GM18870 (cell line): ENCODE results near the gene CA4.
"Not testable (repeated sequence)": the region's sequence is repeated elsewhere in the genome, so short reads cannot be mapped to it uniquely, and the experiment has no call there.

Source experiments
- ATAC-seq: cut with Tn5 transposase; IDR thresholded peaks from one replicate; pipeline ENCODE4 v1.9.1; 2021; ENCODE audit warnings: moderate library complexity; ENCODE audit not compliant: unreplicated experiment

Gene CA4

DNA sequence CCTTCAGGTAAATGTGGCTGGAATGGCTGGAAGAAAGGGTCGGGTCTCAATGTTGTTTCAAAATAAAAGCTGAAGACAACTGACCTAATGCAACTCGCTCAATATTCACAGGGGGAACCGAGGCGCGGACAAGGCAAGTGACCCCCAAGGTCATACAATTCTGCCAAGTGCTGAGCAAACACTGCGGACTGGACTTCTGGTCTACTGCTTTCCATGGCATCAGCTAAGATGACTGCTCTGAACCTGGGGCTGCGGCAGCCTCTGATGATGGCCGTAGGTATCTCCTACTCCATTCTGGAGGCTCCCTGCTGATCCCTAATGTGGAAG is 21.9 kb downstream of the CA4 start:
- no peak for ATAC-seq

- no peak for ATAC-seq
Measured at GRCh38 chr17:60173304-60173819, 23.6 kb downstream of the CA4 start.

DNA sequence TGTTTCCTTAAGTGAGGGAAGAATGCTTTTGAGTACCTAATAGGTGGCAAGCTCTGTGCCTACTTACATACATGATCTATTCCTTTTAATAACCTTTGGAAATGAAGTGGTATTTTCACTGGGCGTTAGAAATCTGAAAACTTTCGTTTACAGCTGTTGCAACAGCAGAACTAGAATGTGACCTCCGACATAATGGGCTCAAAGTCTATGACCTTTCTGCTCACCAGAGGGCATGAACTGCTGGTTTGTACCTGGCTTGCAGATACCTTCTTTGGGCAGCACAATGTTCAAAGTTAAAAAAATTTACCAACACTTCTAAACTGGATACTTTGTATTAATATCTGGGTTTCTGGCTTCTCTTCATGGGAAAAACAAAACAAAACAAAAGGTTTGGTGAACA is 24.3 kb downstream of the CA4 start:
- no peak for ATAC-seq

GRCh38 chr17:60174767-60175166 is 25.0 kb downstream of the CA4 start:
- ATAC-seq = not testable (repeated sequence)

DNA sequence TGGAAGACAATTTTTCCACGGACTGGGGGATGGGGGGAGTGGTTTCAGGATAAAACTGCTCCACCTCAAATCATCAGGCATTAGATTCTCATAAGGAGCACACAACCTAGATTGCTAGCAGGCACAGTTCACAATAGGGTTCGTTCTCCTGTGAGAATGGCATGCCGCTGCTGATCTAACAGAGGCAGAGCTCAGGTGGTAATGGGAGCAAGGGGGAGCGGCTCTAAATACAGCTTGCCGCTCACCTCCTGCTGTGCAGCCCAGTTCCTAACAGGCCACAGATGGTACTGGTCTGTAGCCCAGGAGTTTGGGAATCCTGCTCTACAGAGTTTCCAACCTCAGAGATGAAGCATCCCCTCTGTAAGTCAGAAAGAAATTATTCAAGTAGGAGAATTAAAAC is 27.0 kb downstream of the CA4 start:
- not testable (repeated sequence) for ATAC-seq

DNA sequence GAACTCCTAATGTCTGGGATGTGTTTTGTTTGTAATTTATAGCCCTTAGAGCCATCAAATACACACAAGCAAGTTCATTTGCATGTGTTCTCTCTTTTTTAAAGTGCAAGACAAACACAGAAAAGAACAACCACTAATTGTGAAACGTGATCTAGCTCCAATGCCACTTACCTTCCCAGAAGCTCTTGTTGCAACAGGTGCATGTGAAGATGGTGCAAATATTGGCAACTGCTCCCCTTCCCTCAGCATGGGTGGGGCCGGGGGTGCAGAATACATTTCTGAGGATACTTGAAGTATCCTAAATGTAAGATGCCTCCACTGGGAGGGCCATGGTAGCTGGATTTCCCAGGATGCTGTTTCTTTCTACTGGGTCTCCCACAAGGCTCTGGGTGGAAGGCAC is 28.4 kb downstream of the CA4 start:
- ATAC-seq = not testable (repeated sequence)

GRCh38 chr17:60180380-60180779 is 30.6 kb downstream of the CA4 start:
- ATAC-seq = not testable (repeated sequence)

- not testable (repeated sequence) for ATAC-seq
Measured at GRCh38 chr17:60186372-60186771, 36.6 kb downstream of the CA4 start.

DNA sequence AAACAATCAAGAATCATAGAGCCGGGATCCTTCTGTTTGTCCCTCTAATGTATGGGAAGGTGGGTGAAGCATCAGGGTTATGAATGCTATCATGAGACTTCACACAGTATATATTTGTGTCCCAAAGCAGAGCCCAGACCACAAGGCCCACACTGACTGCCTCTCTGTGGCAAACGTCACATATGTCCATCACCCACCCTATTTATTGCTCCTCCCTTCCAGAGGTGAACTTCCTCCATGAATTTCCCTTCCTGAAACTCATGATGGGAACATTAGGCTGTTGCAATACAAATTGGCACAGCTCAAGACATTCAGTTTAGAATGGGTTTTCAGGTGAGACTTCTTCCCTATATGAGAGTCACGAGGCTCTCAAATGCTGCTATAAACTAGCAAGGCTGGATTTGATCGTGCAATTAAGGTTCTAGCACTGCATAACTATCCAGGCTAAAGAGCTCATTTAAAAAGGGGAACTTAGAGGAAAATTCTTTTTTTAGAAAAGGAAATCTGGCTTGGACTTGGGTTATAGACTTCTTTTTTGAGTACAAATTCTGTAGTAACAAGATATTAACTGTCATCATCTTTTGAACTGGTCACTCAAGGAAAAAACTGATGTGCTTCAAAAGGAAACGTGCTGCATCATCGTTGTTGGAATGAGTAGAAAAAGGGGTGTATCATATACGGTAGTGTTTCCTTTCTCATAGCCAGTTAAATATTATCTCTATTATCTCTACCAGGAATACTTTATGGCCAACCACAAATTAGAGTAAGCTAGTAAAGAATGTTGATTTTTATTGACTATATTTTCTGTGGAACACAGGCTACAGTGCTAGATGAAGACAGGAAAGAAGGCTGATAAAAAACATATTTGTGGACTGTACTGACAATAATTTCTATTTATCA is 37.3 kb downstream of the CA4 start:
- not testable (repeated sequence) for ATAC-seq

- ATAC-seq = no peak
Measured at GRCh38 chr17:60188759-60189158, 39.0 kb downstream of the CA4 start.

DNA sequence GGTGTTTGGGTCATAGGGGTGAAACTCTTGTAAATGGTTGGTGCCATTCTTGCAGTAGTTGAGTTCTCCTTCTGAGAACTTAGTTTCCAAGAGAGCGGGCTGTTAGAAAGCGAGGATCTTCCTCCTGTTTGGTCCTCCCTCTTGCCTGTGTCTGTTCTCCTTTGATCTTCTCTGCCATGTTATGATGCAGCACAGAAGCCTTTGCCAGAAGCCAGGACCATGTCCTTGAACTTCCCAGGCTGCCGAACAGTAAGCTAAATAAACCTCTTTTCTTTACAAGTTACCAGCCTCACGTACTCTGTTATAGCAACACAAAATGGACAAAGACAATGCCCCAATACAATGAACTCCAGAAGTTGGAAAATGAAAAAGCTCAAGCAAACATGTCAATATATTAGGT is 40.3 kb downstream of the CA4 start:
- ATAC-seq = not testable (repeated sequence)

DNA sequence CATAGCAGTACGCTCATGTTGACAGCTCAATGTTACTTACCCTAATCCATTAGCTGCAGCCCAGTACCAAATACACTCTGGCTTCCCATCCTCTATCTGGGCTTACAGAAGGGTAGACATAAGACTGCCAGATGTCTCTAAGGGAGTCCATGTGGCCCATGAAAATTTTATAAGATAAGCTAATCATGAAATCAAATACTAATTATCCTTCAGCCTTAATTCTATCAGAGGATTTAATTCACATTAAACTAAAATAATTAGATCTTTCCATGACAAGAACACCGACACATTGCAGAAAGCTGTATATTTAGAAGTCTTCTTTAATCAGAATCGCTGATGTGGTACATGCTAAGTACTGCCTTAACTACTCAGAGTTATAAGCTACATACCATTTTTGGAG is 43.3 kb downstream of the CA4 start:
- not testable (repeated sequence) for ATAC-seq

GRCh38 chr17:60193482-60193881 is 43.7 kb downstream of the CA4 start:
- ATAC-seq = no peak

DNA sequence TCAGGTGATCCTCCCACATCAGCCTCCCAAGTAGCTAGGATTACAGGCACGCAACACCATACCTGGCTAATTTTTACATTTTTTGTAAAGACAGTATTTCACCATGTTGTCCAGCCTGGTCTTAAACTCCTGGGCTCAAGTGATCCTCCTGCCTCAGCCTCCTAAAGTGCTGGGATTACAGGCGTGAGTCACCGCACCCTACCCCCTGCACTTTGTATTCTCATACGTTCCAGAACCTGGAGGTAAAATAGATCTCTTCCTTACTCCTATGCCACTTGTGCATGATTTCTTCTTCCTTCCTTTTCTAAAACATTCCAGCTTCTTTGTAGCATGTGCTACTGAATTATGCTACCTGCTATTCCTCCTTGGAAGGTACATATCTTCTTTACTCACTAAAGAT is 44.4 kb downstream of the CA4 start:
- ATAC-seq = not testable (repeated sequence)

- ATAC-seq = not testable (repeated sequence)
Measured at GRCh38 chr17:60198630-60199029, 48.9 kb downstream of the CA4 start.

GRCh38 chr17:60205782-60206181 is 56.0 kb downstream of the CA4 start:
- not testable (repeated sequence) for ATAC-seq

- ATAC-seq = not testable (repeated sequence)
Measured at GRCh38 chr17:60208302-60208701, 58.5 kb downstream of the CA4 start.
